Measurements from ENCODE around the gene AATK.

AATK gene

DNA sequence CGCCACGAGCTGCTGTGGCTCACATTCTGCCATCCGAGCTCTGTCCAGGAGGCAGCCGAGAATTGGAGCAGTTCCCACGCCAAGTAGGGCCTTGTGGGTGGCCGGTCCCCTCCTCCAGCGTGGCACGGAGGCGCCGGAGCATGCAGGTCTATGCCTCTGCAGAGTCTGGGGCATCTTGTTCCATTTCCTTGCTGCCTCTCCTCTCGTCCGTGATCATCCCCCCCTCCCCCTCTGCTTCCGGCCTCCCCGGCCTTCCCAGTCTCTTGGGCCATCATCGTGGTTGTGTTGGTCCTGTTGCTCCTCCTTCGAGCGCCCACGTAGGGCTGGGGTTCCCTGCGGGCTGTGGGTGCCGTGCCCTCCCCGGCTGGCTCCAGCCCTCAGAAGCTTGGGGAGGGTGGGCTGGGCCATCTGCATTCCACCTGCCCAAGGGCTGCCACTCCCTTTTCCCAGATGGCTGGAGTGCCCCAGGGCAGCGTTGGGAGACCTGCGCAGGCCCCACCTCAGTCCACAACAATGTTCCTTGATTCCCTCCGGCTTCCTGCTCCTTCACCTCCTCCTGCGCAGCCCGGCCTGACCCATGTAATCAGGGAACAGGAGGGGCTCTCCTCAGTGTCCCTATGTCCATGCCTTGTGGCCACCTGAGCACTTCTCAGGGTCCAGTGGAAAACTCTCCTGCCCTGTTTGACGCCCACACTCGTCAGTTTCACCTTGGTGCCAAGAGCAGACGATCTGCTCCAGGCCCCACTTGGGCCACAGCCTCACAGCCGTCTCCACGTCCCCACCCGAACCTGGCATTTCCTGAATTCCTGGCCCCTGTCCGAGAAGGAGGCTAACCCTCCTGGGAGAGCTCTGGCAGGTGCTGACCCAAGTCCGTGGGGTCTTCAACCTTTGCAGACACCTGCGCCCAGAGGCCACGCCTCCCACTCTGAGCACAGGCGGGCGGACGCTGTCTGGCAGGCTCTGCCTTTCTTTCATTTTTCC lies 94.0 kb downstream of the AATK start:
- no peak for DNase-seq (ENCODE audit: low read depth)

DNA sequence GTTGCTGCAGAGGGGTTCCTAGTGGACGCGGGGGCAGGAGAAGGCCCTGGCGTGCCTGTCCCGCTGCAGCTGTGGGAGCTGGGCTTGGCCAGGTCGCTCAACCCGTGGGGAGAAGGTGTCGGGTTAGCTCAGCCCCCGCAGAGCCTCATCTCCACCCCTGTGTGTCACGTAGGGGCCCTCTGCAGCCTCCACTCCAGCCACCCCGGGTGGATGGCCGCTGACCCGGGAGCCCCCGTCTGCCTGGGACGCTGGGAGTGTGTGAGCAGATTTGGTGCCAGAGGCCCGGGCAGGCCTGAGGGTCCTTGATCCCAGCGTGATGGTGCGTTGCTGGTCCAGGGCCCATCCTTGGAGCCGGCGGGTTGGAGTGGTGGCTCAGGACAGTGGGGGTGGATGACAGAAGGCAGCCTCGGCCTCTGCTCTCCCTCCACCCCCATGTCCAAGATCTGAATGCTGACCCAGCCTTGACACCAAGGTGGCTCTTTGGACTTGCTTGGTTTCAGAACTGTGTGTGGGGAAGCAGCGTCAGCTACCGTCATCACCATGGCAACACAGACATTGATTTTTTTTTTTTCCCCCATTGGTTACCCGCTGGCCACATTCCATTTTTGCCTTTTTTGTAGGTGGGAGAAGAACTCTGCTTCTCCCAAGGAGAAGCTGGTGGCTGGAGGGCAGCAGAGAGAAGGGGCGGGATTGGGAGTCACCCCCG lies 95.3 kb downstream of the AATK start:
- no peak for DNase-seq (ENCODE audit: low read depth)

DNA sequence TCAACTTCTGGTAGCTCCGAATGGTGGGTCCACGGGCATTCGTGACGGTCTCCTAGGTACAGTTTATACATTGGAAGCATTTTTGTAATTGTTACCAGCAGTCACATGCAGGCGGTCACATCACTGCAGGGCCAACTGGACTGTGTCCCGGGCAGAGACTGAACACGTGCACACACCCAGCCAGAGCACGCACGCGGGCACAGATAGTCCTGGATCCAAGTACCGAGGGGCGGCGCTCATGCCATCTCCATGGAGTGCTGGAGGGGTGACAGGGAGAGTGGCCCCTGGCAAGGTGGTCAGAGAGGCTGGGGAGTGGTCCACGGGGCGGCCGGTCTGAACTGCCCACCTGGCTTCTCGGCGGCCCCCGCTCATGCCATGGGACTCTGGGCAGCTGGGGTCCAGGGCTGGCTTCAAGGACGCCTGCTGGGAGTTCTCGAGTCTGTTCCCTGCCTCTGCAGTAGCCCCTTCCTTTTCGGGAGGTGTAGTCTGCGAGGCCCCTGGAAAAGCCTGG lies 96.8 kb downstream of the AATK start:
- DNase-seq (ENCODE audit: low read depth) = no peak

DNA sequence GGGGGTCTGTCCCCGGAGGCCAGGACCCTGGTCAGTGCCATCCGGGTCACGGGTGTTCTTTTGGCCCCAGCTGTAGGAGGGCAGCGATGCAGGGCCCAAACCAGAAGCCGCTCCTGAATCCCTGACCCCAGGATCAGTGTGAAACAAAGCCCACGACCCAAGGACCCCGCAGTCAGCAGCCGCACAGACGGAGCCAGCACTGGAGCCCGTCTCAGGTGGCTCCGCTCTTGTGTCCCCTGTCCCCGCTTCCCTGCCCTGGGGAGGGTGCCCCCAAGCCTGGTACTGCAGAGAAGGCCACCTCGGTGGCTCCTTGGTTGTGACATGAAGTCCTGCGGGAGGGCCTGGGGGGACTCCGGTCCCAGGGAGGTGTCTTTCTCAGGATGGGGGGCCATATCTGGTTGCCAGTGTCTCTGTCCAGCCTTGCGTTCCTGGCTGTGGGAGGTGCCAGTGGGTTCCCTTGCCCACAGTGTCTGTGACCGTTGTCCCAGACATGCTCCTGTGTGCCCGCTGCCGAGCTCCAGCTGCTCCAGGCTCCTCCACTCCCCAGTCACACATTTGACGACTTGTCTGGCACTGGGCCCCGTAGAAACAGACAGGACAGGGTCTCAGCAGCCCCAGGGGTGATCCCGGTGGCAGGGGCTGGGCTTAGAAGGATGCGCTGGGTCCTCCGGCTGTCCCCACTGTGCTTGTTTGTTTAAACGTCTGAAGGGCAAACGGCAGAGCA lies 97.4 kb downstream of the AATK start:
- no peak for DNase-seq (ENCODE audit: low read depth)

GRCh38 chr17:81067391-81067811 lies 98.6 kb downstream of the AATK start:
- no peak for DNase-seq (ENCODE audit: low read depth)
